PC-3 (cell line): Measurements from ENCODE around the gene PKMYT1.

Experiments used
- EZH2 ChIP-seq: fragments of 300-600 bp; sonication (generic); IDR thresholded peaks from one replicate; pipeline ENCODE4 v1.6.1; 2017; ENCODE audit warnings: antibody characterized with exemption, mild to moderate bottlenecking, low read length; ENCODE audit not compliant: unreplicated experiment
- EZH2phosphoT487 ChIP-seq: fragments of 300-600 bp; sonication (generic); IDR thresholded peaks from 2 replicates; pipeline ENCODE4 v1.6.1; 2018; ENCODE audit warnings: mild to moderate bottlenecking, antibody characterized with exemption, low read length, borderline replicate concordance
- TF ChIP-seq, protein P1 (sequence below): fragments of 300-600 bp; sonication (generic); conservative IDR thresholded peaks from 2 replicates; pipeline ENCODE4 v1.5.1; 2017; ENCODE audit warnings: antibody characterized with exemption, low read depth, mild to moderate bottlenecking, low read length

DNA sequence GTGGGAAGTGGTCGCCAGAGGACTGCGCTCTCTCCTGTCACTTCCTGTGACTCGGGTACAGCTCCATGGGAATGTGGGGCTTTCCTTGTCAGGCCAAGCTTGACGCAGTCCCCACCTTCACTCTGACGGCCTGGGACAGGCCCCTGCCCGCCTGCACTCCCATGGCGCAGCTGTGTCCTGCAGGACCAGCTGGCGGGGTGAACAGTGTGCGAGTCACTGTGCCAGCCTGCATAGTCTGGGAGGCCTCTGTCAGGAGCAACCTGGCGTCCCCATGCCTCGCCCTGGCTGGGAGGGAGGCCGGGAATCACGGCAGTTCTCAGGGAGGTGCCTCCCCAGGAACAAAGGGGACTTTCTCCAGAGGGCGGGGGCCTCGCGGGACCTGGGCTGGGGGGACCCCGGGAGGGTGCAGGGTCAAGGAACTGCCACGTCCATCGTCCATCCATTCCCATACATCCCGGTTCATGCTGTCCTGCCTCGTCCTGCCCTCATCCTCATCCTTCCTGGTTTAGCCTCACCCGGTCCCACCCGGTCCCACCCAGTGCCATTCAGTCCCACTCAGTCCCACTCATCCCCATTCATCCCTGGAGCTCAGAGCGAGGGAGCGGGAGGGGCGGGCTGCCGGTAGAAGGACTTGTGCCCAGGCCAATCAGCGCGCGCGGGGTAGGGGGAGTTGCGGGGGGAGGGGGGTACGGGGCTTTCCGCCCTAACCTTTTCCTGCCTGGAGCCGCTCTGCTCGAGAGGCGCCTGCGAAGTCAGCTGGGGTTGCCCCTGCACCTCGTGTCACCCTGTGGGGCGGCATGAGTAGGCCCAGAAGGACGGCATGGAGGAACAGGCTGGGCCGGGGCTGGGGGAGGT lies 55.1 kb downstream of the PKMYT1 start:
- TF ChIP-seq, protein P1, sequence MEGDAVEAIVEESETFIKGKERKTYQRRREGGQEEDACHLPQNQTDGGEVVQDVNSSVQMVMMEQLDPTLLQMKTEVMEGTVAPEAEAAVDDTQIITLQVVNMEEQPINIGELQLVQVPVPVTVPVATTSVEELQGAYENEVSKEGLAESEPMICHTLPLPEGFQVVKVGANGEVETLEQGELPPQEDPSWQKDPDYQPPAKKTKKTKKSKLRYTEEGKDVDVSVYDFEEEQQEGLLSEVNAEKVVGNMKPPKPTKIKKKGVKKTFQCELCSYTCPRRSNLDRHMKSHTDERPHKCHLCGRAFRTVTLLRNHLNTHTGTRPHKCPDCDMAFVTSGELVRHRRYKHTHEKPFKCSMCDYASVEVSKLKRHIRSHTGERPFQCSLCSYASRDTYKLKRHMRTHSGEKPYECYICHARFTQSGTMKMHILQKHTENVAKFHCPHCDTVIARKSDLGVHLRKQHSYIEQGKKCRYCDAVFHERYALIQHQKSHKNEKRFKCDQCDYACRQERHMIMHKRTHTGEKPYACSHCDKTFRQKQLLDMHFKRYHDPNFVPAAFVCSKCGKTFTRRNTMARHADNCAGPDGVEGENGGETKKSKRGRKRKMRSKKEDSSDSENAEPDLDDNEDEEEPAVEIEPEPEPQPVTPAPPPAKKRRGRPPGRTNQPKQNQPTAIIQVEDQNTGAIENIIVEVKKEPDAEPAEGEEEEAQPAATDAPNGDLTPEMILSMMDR = no peak
- TF ChIP-seq EZH2 = no peak
- no peak for TF ChIP-seq EZH2phosphoT487
